NCI-H1048 (cell line): Measurements from ENCODE around the gene FOXD2.

Experiments used
- DNase-seq: peaks from one replicate; lab custom pipeline; 2025; lab: John Stamatoyannopoulos, UW

FOXD2 gene

DNA sequence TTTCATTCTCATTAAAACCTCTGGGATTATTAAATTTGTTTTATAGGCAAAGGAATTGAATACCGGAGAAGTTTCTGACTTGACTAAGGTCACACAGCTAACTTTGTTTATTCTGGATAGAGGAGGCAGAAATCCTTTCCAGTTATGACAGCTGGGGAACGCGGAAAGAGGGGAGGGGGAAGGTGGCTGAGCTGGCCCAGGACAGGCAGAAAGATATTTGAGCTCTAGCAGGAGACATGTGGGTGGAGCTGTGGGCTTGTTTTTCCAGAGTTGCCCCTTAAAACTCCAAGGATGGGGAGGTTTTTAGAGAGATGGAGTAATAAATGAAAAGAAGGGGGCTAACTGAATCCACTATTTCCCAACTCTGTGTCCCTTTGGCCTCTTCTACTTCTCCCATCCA is 27.8 kb downstream of the FOXD2 start:
- DNase-seq, result no peak

DNA sequence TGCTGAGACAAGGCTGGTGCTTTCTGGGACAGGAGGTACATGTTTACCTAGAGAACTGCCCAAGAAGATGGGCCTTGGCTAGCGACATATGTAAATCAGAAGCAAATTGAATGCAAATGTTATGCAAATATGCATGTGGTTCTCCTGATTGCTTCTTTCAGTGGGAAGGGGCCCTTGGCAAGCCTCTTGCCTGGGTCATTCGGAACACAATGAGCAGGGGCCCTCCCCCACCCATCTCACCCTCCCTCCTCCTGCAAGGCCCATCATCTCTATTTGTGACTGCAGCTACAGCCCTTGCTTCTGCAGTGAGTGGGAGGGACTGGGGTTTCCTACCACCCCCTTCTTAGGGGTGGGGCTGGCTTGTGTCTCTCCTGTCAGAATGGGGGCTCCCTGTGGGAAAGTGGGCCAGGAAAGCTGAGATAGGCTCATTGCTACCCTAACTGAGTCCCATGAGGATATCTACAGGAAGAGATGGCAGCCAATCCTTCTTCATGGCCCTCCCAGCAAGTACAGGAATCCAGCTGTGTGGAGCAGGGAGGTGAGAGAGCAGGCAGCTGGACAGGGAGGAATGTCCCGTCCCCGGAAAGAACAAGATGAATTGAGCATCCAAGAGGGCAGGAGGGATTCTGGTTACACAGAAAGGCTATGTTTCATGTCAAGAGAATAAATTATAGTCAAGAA is 31.0 kb downstream of the FOXD2 start:
- DNase-seq, result no peak

DNA sequence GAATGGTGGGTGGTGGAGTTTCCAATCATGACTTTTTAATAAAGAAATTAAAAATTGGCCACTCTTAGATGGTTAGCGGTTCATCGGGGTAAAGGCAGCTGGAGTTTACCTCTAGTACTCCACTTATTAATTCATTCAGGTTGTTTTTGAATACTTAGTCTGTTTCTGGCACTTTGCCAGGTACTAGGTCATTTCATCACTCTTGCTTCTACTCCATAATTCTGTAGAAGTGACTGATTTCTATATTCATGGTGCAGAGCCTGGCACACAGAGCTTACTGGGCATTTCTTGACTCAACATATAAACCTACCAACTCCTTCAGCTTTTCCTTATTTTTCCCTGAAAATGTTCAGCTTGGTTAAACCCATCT is 31.5 kb downstream of the FOXD2 start:
- DNase-seq, result no peak

DNA sequence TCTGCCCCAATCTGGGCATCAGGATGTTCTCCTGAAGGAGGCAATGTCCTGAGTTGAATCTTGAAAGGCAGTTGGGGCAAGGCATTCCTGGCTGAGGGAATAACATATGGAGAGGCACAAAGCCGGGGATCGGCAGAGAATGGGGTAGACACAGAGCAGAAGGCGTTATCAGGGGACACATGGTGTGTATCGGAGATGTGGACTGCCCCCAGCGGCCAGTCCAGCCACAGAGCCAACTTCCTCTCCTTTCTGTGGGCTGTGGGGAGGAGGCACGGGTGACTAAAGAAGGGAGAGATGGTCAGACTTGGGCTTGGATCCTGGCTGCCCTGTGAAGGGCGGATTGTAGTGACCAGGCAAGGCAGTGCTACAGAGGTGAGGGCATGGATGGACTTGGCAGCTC is 32.1 kb downstream of the FOXD2 start:
- no peak for DNase-seq

DNA sequence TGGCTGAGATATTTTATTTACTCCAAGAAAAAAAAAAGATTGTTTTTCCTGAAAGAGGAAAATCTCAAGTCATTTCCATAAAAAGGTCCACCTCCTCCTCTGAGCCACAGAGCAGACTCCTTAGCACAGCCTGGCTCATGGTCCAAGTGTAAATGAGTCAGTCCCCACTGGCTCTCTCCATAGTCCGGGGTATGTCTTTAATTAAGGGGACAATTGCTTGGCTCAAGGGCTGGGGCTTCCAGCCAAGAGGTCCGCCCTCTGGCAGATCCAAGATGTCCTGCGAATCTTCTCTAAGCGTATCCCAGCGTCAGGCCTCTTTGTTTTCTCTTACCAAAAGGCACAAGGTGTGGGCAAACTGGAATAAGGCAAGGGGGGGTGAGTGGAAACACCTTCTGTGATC is 33.3 kb downstream of the FOXD2 start:
- DNase-seq, result no peak

DNA sequence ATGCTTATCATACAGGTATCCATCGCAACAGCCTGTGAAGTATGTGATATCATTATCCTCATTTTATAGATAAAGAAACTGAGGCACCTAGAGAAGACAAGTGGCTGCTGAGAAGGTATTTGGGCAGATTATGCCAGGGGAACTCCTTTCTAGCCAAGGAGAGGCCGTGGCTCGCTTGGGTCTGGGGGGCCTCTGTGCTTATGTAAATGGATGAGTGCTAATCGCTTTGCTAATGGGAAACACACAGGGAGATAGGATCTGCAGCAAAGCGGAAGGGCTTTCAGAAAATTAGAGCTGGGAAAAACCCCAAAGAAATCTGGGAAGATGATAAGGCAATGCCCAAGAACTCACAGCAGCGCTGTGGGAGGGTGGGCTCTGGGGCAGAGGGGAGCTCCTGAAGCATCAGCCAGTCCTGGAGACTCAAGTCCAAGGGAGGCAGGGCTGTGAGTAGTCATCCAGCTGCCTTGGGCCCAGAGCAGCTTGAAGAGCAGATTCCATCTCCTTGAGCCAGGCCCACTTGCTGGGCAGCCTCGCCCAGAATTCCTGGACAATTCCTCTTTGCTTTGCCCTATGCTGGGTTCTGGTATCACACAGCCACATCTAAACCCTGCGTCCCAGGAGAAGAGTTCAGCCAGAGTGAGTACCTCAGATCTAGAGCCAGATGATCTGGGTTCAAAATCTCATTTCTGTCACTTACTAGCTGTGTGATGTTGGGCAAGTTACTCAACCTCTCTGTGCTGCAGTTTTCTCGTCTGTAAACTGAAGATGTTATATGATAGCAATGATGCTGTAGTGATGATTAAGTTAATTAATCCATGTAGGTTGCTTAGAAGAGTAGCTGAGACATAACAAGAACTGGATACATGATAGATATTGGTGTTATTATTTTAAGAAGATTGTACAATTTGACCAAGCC is 36.7 kb downstream of the FOXD2 start:
- DNase-seq, result no peak

DNA sequence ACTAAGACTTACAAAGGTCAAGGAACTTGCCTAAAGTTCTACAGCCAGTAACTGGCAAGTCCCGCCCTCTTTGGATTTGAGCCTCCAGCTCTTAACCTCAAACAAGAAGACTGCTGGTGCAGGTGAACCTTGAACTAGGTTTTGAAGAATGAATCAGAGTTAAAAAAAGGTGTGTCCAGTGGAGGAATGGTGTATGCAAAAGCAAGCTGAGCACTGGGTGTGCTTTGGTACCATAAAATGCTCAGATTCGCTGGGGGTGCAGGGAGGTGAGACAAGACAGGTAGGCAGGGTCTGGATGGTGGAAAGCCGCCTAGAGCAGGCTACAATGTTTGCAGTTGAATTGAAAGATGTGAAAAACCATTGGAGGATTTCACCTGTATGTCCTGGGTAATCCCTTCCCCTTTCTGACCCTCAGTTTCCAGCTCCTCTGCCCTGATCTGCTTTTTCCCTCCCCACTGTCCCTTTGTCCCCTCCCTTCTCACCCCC is 39.8 kb downstream of the FOXD2 start:
- DNase-seq, result no peak

DNA sequence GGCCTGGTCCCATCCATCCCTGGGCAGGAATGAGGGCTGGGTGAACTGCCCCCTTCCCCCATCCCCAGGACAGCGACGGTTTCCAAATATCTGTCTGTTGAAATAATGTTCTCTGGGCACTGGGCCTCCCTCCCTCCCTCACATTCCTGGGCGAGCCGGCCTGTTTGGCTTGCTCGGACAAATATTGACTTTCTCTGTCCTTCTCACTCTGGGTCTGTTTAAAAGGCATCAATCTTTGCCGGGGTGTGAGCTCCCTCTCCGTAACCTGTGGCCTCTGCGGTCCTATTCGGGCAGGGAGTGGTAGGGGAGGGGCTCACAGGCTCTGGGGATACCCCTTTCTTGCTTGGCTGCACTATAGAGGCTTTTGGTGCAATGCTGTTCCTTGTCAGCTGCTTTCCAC is 40.2 kb downstream of the FOXD2 start:
- DNase-seq, result no peak

DNA sequence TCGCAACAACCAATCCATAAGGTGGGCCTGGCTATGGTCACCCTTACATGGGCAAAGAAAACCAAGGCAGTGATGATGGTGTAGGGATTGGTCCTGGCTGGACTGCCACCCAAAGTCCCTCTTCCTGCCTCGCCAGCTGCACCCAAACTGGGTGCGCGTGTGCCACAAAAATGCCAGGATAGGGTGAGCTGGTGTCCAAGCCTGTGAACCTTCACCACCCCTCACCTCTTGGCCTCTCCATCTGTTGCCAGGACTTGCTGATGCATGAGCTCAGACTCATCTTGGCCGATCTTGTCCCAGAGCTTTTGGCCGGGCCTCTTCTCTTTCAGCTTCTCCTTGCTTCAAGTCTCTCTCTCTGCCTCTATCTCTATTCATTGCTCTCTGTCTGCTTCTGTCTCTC is 41.8 kb downstream of the FOXD2 start:
- DNase-seq, result no peak

DNA sequence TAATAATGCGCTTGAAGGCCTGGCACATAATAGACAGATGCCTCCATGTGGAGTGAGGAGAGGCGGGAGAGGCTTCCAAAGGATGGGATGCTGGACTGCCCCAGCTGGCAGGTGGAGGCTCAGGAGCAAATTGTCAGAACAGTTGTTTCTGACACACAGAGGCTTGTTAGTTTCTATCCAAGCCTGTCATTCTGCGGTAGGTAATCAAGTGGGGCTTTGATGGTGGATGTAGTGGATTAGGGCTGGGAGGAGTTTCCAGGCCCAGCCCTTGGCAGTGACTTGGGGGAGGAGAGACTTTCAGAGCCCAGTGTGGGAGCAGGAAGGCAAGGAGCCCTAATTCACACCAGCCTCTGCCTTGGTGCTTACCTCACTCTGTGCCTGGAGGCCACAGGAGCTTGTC is 44.1 kb downstream of the FOXD2 start:
- no peak for DNase-seq

DNA sequence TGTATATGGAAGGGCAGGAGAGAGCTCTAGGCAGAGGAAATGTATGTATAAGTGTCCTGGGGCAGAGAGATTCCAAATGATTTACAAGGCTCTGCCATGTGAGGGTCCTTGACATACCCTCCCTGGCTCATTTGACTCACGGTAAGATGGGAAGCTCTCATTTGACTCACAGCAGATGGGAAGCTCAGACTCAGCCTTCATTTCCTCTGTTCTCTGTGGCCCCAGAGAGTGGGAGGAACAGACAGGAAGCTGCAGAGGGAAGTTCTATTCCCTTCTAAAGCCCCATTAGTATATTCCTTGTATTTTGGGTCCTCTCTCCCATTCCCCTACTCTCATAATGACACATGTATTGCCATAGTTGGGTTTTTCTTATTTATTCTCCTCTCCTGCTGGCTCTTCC is 44.9 kb downstream of the FOXD2 start:
- no peak for DNase-seq

DNA sequence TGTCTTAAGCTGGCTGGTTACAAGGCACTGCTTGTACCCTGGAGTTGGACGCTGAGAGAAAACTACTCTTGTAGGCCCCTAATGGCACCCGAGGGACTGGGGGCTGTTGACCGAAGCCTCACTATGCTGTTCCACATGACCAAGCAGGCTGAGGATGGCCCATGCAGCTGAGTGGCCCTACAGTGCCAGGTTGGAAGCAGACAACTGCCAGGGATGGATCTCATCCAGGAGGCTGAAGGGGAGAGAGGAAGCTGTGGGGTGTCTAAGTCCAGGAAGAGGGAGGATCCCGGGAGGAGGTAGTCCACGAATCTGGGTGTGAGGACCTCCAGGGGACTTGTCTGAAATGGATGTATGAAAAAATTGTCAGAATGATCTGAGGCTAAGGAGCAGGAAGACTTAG is 45.8 kb downstream of the FOXD2 start:
- DNase-seq, result no peak

DNA sequence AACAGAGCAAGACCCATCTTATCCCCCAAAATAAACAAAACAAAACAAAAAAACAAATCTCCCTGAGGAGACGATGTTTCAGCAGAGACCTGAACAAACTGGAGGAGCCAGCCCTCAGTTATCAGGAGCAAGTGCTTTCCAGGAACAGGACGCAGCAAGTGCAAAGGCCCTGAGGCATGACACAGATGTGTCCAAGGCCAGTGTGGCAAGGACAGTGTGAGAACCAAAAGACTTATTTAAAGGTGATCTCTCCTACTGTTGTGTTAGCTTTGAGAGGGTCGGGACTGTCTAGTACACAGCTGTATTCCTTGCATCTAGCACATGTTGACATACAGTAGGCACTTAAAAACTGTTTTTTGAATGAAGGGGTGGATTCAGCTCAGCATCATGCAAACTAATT is 48.0 kb downstream of the FOXD2 start:
- no peak for DNase-seq

DNA sequence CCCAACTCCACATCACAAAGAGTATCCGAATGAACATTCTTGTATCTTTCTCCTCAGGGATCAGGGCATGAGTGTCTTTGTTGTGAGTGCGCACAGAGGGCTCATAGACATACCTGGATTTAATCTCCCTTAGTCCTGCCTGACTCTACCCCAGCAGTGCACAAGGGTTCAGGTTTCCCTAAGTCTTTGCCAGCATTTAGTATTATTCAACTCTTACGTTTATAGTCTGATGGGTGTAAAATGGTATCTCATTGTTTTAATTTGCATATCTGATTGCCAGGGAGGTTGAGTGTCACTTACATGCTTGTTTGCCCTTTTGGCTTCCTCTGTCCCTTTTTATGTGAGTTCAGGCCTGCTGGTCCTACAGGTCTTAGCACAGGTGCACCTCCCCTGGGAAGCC is 49.5 kb downstream of the FOXD2 start:
- no peak for DNase-seq

DNA sequence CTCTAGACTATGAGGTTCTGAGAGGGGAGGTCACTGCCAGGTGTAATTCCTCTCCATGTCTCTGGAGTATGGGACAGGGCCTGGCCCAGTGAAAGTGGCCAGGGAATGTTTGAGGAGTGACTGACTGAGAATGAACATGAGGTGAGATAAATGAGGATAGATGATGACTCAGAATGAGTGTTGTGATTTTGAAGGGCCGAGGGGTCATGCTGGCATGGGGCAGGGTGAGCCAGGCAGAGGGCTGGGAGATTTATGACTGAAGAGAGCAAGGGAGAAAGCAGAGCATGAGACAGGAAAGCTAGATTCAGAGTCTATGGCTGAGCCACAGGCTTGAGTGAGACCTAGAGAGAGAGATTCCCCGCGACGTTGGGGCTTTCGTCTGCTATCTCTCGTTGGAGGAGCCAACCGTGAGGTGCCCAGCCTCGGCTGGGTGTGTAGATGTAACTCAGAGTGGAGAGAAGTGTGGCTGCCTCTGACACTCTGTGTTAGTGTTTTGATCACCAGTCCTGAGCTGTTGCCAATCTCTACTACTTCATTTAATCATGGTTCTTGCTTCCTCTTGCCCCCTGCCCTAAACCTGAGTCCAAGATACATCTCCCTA is 50.1 kb downstream of the FOXD2 start:
- no peak for DNase-seq
